SU-DHL-6 (cell line): ENCODE results near the gene GBX2.

Experiments used
- EZH2phosphoT487 ChIP-seq: fragments of 200-600 bp; sonication (generic), shearing (Covaris generic); conservative IDR thresholded peaks from 2 replicates; pipeline ENCODE4 v1.6.1; 2018; ENCODE audit warnings: mild to moderate bottlenecking, antibody characterized with exemption, low read length, moderate library complexity, mixed read lengths
- TF ChIP-seq, protein P1 (sequence below): fragments of 200-600 bp; sonication (generic); IDR thresholded peaks from one replicate; pipeline ENCODE4 v1.5.1; 2017; ENCODE audit warnings: antibody characterized with exemption, mild to moderate bottlenecking, low read length, moderate library complexity; ENCODE audit not compliant: insufficient read depth, poor library complexity, severe bottlenecking

- TF ChIP-seq, protein P1, sequence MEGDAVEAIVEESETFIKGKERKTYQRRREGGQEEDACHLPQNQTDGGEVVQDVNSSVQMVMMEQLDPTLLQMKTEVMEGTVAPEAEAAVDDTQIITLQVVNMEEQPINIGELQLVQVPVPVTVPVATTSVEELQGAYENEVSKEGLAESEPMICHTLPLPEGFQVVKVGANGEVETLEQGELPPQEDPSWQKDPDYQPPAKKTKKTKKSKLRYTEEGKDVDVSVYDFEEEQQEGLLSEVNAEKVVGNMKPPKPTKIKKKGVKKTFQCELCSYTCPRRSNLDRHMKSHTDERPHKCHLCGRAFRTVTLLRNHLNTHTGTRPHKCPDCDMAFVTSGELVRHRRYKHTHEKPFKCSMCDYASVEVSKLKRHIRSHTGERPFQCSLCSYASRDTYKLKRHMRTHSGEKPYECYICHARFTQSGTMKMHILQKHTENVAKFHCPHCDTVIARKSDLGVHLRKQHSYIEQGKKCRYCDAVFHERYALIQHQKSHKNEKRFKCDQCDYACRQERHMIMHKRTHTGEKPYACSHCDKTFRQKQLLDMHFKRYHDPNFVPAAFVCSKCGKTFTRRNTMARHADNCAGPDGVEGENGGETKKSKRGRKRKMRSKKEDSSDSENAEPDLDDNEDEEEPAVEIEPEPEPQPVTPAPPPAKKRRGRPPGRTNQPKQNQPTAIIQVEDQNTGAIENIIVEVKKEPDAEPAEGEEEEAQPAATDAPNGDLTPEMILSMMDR, result no peak
- TF ChIP-seq EZH2phosphoT487, result no peak
These were observed 3.8 kb downstream of the GBX2 start for GRCh38 chr2:236164201-236164924.
